HepG2 (cell line): Measurements from ENCODE around the gene NKPD1. TPM values are rescaled to one million over a fixed set of nuclear protein-coding genes. Genes with fewer than 3 reads are reported as not detected.

Source experiments
- ATAC-seq: fragments of 200-7000 bp; cut with Tn5 transposase; 3 replicates; pipeline ENCODE4 v1.9.1; 2020; ENCODE audit warnings: mild to moderate bottlenecking, moderate library complexity
- BruUV-seq: library from RNA; stranded (reverse); fragments of 400-500 nt; replicated peaks from 2 replicates; lab custom pipeline; 2021; lab: Mats Ljungman, UMichigan
- CTCF ChIA-PET: fragments of 300-600 bp; formaldehyde crosslinking; extraction: SDS; loops from one replicate; lab custom pipeline; 2021; ENCODE audit warnings: low total read pairs, inconsistent platforms, low intra/inter-chr PET ratio; lab: Yijun Ruan, JAX
- POLR2A ChIA-PET: fragments of 350-600 bp; sonication (Branson Sonifier 250); formaldehyde crosslinking; loops from one replicate; lab custom pipeline; 2020; ENCODE audit warnings: antibody characterized with exemption, inconsistent platforms; lab: Yijun Ruan, JAX
- DNase-seq: peaks from one replicate; pipeline ENCODE4 v3.0.0-alpha.2; 2015; ENCODE audit warnings: low spot score
- FAIRE-seq: peaks from 3 replicates; lab custom pipeline; 2011; peaks lifted over from hg19 to GRCh38; lab: Jason Lieb, UNC
- H2AFZ ChIP-seq: one replicate; pipeline ENCODE4 v1.6.1; 2011; ENCODE audit warnings: low read length, inconsistent platforms
- H3K27ac ChIP-seq: fragments of 300-600 bp; 3 replicates; pipeline ENCODE4 v1.8.0; 2011; ENCODE audit warnings: mixed run types, mild to moderate bottlenecking, mixed read lengths, low read length, inconsistent platforms; ENCODE audit not compliant: insufficient read depth; ENCODE audit errors: extremely low read length
- H3K27me3 ChIP-seq, 2 experiments: fragments of 200-600 bp in 1 of 2; 2 replicates in 1 of 2; 3 replicates in 1 of 2; pipeline versions ENCODE4 v1.6.0 to v1.8.0; 2011; ENCODE audit warnings: low read length in 2 of 2, mild to moderate bottlenecking in 2 of 2, moderate library complexity in 2 of 2, inconsistent platforms in 1 of 2; ENCODE audit not compliant: insufficient read depth in 2 of 2, control insufficient read depth in 1 of 2
- H3K36me3 ChIP-seq, 2 experiments: fragments of 200-600 bp in 1 of 2; replicated peaks in 1 of 2; 2 replicates in 1 of 2; 3 replicates in 1 of 2; pipeline versions ENCODE4 v1.5.1 to v1.8.0; 2011; ENCODE audit warnings: low read length in 2 of 2, inconsistent platforms in 1 of 2; ENCODE audit not compliant: insufficient read depth in 2 of 2, control insufficient read depth in 1 of 2
- H3K4me1 ChIP-seq: 2 replicates; pipeline ENCODE4 v1.5.1; 2012; ENCODE audit warnings: low read length, inconsistent platforms; ENCODE audit not compliant: insufficient read depth
- H3K4me2 ChIP-seq: 2 replicates; pipeline ENCODE4 v1.6.0; 2011; ENCODE audit warnings: low read depth, low read length, inconsistent platforms
- H3K4me3 ChIP-seq, 3 experiments: fragments of 200-600 bp in 1 of 3; sonication (generic), shearing (Covaris generic) in 1 of 3; replicated peaks in 1 of 3; 2 replicates each; pipeline ENCODE4 v1.5.1; 2011 to 2016; ENCODE audit warnings: low read length in 3 of 3, inconsistent platforms in 2 of 3, low read depth in 2 of 3, mild to moderate bottlenecking in 2 of 3, control low read depth in 1 of 3, mixed read lengths in 1 of 3; ENCODE audit not compliant: insufficient read depth in 1 of 3
- H3K79me2 ChIP-seq: one replicate; pipeline ENCODE4 v1.6.1; 2011; ENCODE audit warnings: low read length, inconsistent platforms; ENCODE audit not compliant: insufficient read depth
- H3K9ac ChIP-seq: 2 replicates; pipeline ENCODE4 v1.6.0; 2011; ENCODE audit warnings: mild to moderate bottlenecking, low read depth, low read length, inconsistent platforms; ENCODE audit not compliant: insufficient read depth
- H3K9me3 ChIP-seq: 2 replicates; pipeline ENCODE4 v1.5.1; 2012; ENCODE audit warnings: mild to moderate bottlenecking, low read length
- H4K20me1 ChIP-seq: 2 replicates; pipeline ENCODE4 v1.6.0; 2011; ENCODE audit warnings: inconsistent platforms, mild to moderate bottlenecking, low read length, moderate library complexity; ENCODE audit not compliant: insufficient read depth
- CHD4 ChIP-seq: fragments of 200-600 bp; sonication (generic); IDR thresholded peaks from 2 replicates; pipeline ENCODE4 v1.7.0; 2017; ENCODE audit warnings: mild to moderate bottlenecking, low read length, borderline replicate concordance
- ISL2 ChIP-seq: sonication (generic); formaldehyde crosslinking; IDR thresholded peaks from 2 replicates; pipeline ENCODE4 v1.5.0; 2020; ENCODE audit warnings: missing genetic modification reagents
- KDM6A ChIP-seq: IDR thresholded peaks from 2 replicates; pipeline ENCODE4 v1.6.1; 2016; ENCODE audit warnings: low read depth
- PATZ1 ChIP-seq: sonication (generic); formaldehyde crosslinking; IDR thresholded peaks from 2 replicates; pipeline ENCODE4 v1.4.0; 2020; ENCODE audit warnings: missing genetic modification reagents
- SALL1 ChIP-seq: sonication (generic); formaldehyde crosslinking; IDR thresholded peaks from 2 replicates; pipeline ENCODE4 v1.8.0; 2022; ENCODE audit warnings: mild to moderate bottlenecking, missing genetic modification reagents
- ZBTB21 ChIP-seq: sonication (generic); formaldehyde crosslinking; IDR thresholded peaks from 2 replicates; pipeline ENCODE4 v1.4.0; 2020; ENCODE audit warnings: missing genetic modification reagents
- ZBTB38 ChIP-seq: sonication (generic); formaldehyde crosslinking; IDR thresholded peaks from 2 replicates; pipeline ENCODE4 v1.5.1; 2020; ENCODE audit warnings: mild to moderate bottlenecking, missing genetic modification reagents
- ZBTB49 ChIP-seq: sonication (generic); formaldehyde crosslinking; IDR thresholded peaks from 2 replicates; pipeline ENCODE4 v1.4.0; 2020; ENCODE audit warnings: missing genetic modification reagents, borderline replicate concordance
- ZFP37 ChIP-seq: sonication (generic); formaldehyde crosslinking; IDR thresholded peaks from 2 replicates; pipeline ENCODE4 v1.4.0; 2020; ENCODE audit warnings: missing genetic modification reagents, borderline replicate concordance
- ZFP91 ChIP-seq: sonication (generic); formaldehyde crosslinking; IDR thresholded peaks from 2 replicates; pipeline ENCODE4 v1.9.0; 2022; ENCODE audit warnings: missing genetic modification reagents, mild to moderate bottlenecking, borderline replicate concordance
- ZNF263 ChIP-seq: sonication (generic); formaldehyde crosslinking; IDR thresholded peaks from 2 replicates; pipeline ENCODE4 v1.4.0; 2020; ENCODE audit warnings: missing genetic modification reagents
- ZNF549 ChIP-seq: sonication (generic); formaldehyde crosslinking; IDR thresholded peaks from 2 replicates; pipeline ENCODE4 v1.5.0; 2020; ENCODE audit warnings: missing genetic modification reagents
- ZNF768 ChIP-seq: sonication (generic); formaldehyde crosslinking; IDR thresholded peaks from 2 replicates; pipeline ENCODE4 v1.4.0; 2020; ENCODE audit warnings: missing genetic modification reagents
- ZSCAN25 ChIP-seq: sonication (generic); formaldehyde crosslinking; IDR thresholded peaks from 2 replicates; pipeline ENCODE4 v1.8.0; 2022; ENCODE audit warnings: mild to moderate bottlenecking, missing genetic modification reagents
- WGBS: methylation state at CpG from one replicate; pipeline ENCODE4 v1.1.6; 2017; ENCODE audit warnings: low lambda C conversion rate; 5-methylcytosine and 5-hydroxymethylcytosine counted together
- in situ Hi-C: cut with HindIII; loops from 2 replicates; pipeline ENCODE4 v1.10.0; 2017; ENCODE audit warnings: low pct_unique_long_range_greater_than_20kb; ENCODE audit not compliant: extremely low pct_ligation_motif_present
- intact Hi-C: fragments of 100-400 bp; cut with micrococcal nuclease; formaldehyde crosslinking; loops from one replicate; pipeline ENCODE4 v1.10.0; 2022; ENCODE audit not compliant: unreplicated experiment
- polyA plus RNA-seq, 8 experiments: library from polyadenylated mRNA; depleted of rRNA in 3 of 8; stranded (reverse) in 7 of 8; unstranded in 1 of 8; fragments of >200 nt; fragmentation: Illumina TruSeq in 4 of 8; extraction: Trizol in 4 of 8; gene quantifications; 2 replicates each; pipeline versions ENCODE4 v1.2.1 to v1.2.3, GENCODE V29; 2011 to 2016; ENCODE audit warnings: low read depth in 4 of 8, missing spikeins in 1 of 8, mixed read lengths in 1 of 8; ENCODE audit not compliant: insufficient read depth in 1 of 8
- total RNA-seq, 5 experiments: library from RNA; depleted of rRNA; stranded (reverse); fragments of >200 nt; fragmentation: Illumina TruSeq; extraction: Trizol; gene quantifications; 2 replicates each; pipeline ENCODE4 v1.2.3, GENCODE V29; 2016; ENCODE audit warnings: low read depth in 1 of 5
- TF ChIP-seq, protein P1 (sequence below): sonication (generic); formaldehyde crosslinking; IDR thresholded peaks from 2 replicates; pipeline ENCODE4 v1.4.0; 2020; ENCODE audit warnings: missing genetic modification reagents

NKPD1 gene
- total and polyA plus RNA-seq, 2 of the 13 experiments (the other 11 are each of a cell fraction or from before 2014, with no cell fraction given): 0.03 TPM; not detected in 1

- no peak for DNase-seq
- Histone ChIP-seq H3K27me3 (no peaks in the 10 kb centered on the region), H3K9me3 (no peaks in the 10 kb centered on the region), H3K4me1 (peaks cover 27% of the 10 kb centered on the region), H3K27ac (peak overlapping the region; percentile 30), H3K36me3 (peaks cover 4 to 8% of the 10 kb centered on the region in 2 experiments; a peak in 3 of 5 replicates), H2AFZ (no peak overlapping the region), H3K9ac (peak overlapping the region; percentile 25; the same call in 1 of the 2 replicates), H4K20me1 (no peaks in the 10 kb centered on the region), H3K4me3 (no peak overlapping the region), H3K79me2 (peaks cover 34% of the 10 kb centered on the region), H3K4me2 (no peak overlapping the region)
- ChIA-PET CTCF (no interaction called here), POLR2A (no interaction called here)
- no TSS peak for BruUV-seq
- 98% methylated on average over 4 of the region's 12 CpGs for WGBS
- no peak for FAIRE-seq
- intact Hi-C loops: no loop called here
- in situ Hi-C loops: no loop called here
- ATAC-seq: peak; percentile 37; the same call in 2 of the 3 replicates
- TF ChIP-seq ZNF768 (0 out of 2 replicates have a peak, but pooled peaks have one; percentile 19), ZBTB49 (CRISPR knock-in tag) (no peak), PATZ1 (0 out of 2 replicates have a peak, but pooled peaks have one; percentile 17), ZBTB38 (CRISPR knock-in tag) (peak; percentile 93), ZSCAN25 (CRISPR knock-in tag) (no peak), ZNF549 (CRISPR knock-in tag) (no peak), ZBTB21 (CRISPR knock-in tag) (no peak), CHD4 (no peak), SALL1 (CRISPR knock-in tag) (0 out of 2 replicates have a peak, but pooled peaks have one; percentile 14), ZNF263 (CRISPR knock-in tag) (0 out of 2 replicates have a peak, but pooled peaks have one; percentile 44), ZFP91 (CRISPR knock-in tag) (0 out of 2 replicates have a peak, but pooled peaks have one; percentile 21), ISL2 (CRISPR knock-in tag) (no peak), ZFP37 (no peak), KDM6A (no peak)
- TF ChIP-seq, protein P1, sequence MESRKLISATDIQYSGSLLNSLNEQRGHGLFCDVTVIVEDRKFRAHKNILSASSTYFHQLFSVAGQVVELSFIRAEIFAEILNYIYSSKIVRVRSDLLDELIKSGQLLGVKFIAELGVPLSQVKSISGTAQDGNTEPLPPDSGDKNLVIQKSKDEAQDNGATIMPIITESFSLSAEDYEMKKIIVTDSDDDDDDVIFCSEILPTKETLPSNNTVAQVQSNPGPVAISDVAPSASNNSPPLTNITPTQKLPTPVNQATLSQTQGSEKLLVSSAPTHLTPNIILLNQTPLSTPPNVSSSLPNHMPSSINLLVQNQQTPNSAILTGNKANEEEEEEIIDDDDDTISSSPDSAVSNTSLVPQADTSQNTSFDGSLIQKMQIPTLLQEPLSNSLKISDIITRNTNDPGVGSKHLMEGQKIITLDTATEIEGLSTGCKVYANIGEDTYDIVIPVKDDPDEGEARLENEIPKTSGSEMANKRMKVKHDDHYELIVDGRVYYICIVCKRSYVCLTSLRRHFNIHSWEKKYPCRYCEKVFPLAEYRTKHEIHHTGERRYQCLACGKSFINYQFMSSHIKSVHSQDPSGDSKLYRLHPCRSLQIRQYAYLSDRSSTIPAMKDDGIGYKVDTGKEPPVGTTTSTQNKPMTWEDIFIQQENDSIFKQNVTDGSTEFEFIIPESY: peak; percentile 98
Measured at GRCh38 chr19:45136507-45137178, 24.1 kb downstream of the NKPD1 start.
